Stimulated activated CD8-positive, alpha-beta memory T cell treated with anti-CD3 and anti-CD28 coated beads, Interleukin-15, amount 100 ng/mL, for 24 hours (primary cell): ENCODE measurements around the gene MYLK3.
"Not testable (repeated sequence)": the region's sequence is repeated elsewhere in the genome, so short reads cannot be mapped to it uniquely, and the experiment has no call there.

Experiments
- DNase-seq: peaks from one replicate; pipeline ENCODE4 v3.0.0-alpha.2; 2020; ENCODE audit warnings: low read depth

The MYLK3 gene

DNA sequence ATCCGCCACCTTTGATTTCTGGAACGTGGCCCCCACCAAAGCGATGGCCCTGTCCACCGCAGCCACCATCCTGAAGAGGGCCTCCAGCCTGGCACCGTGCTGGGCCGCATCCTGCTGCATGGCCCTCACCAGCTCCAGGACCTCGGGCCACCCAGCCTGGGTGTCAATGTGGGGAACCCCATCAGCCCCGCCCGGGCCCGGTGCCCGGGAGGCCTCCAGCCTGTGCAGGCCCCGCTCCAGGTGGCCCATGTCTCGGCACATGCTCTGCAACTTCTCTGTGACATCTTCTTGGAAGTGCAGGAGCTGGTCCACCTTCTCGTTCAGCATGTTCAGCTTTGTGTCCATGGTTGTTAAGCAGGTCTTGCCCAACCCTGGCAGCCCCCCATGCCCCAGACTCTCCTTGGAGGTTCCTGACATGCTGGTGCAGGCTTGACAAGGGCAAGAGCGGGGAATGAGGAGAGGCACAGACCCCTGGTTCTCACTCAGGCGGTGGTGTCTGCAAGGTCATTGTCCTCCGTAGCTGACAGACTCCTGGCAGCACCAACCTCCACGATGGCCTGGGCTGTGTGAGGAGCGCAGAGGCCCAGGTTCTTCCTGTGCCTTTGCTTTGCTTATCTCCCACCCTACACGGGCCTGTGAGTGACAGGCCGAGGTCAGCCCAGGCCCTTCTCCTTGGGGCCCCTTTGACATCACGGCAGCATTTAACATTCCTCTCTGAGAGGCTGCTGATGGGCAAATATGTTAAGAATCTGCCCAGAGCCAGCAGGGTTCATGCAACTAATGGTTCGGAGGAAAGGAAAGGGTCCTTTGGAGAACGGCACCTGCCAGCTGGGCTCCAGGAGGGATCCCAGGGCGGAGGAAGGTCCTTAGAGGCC is at the start of gene MYLK3:
Gene MYLK3 (minus strand): TSS at position 568 of the 875 bp plus-strand sequence. CDS start 151 bp downstream, at position 417.
- no peak for DNase-seq

DNA sequence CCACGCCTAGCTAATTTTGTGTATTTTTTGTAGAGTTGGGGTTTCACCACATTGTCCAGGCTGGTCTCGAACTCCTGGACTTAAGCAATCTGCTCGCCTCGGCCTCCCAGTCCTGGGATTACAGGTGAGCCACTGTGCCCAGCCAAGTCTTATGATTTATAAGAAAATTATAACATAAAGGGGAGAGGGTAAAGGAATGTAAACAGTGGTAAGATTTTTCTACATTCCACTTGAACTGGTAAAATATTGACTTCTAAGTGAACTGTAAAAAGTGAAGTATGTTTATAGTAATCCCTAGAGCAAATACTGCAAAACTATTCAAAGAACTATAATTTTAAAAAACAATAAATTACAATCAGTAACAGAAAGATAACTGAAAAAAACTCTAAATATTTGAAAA is 49.4 kb upstream of the MYLK3 start:
- no peak for DNase-seq

DNA sequence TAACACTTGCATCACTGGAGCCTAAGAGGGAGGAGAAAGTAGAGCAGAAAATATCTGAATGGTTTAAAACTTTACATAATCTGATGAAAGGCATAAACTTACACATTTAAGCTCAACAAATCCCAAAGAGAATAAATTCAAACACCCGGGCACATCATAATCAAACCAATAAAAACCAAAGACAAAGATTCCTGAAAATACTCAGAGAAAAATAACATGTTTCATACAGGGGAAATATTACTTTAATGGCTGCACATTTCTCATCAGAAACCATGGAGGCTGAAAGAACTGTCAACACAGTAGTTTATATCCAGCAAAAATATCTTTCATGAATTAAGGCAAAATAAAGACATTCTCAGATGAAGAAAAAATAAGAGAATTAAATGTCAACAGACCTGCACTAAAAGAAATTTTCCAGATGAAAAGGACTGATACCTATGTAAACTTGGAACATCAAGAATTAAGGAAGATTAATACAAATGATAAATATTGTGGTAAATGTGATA is 48.7 kb upstream of the MYLK3 start:
- no peak for DNase-seq

DNA sequence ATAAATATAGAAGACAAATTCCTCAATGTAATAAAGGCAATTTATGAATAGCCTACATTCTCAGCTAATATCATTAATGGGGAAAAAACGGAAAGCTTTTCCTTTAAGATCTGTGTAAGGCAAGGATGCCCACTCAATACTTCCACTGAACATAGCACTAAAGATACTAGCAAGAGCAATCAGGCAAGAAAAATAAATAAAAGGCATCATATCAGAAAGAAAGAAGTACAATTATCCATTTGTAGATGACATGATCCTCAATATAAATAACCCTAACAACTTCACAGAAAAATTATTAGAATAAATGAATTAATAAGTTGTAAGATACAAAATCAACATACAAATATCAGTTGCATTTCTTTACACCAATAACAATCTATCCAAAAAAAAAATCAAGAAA is 45.7 kb upstream of the MYLK3 start:
- no peak for DNase-seq

DNA sequence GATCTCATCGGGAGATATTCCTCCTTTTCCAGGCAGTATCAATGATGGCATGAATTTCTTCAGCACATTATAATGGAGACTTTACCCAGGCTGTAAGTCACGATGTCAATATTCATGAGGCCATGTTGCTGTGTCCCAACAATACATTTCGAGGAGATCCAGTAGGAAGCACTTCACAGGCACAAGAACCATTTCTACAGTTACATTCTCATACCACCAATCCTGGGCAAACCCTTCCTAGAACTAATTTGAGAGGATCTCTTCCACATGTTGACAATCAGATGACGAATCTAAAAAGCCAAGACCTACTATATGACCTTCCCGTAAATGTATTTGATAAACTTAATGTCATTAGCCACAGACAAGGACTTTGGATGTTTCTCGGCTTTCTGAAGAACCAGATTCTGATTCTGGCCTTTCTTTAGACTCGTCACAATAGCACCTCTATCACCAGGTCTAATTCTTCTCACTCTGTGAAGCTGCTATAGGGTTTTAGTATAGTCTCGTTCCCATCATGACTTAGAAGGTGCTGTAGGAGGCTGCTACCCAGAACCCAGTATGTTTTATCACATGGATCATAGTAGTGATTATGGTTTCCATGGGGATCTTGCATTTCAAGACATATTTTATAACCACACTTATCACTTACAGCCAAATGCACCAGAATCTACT is 42.6 kb upstream of the MYLK3 start:
- no peak for DNase-seq

DNA sequence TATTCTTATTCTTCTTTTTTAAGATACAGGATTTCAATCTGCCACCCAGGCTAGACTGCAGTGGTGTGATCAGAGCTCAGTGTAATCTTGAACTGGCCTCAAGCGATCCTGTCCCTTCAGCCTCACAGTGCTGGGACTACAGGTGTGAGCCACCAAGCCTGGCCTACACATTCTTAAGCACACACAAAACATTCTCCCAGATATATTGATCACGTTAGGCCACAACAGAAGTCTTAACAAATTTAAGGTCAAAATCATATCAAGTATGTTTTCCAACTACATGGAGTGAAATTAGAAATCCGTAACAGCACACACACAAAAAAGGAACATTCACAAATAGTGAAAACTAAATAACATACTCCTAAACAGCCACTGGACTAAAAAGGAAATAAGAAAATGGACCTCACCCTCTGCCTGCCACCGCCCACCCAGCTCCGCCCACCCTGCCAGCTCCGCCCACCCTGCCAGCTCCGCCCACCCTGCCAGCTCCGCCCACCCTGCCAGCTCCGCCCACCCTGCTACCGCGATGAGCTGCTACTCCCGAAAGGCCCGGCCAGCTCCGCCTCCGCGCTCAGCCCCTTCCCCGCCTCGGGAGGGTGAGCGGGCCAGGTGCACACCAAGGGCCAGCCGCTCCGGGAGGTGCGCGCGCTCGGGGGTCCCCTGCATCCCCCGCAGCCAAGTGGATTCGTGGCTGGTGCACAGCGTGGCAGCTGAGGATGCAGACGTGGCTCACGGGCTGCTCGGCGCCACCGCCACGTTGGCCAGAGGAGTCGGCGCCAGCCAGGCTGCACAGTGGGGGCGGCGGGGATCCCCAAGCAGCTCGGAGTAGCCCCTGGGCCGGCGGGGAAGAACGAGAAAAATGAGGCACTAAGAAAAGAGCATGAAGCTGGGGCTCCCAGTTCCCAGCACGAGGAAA is 41.6 kb upstream of the MYLK3 start:
- DNase-seq, result peak; percentile 63

DNA sequence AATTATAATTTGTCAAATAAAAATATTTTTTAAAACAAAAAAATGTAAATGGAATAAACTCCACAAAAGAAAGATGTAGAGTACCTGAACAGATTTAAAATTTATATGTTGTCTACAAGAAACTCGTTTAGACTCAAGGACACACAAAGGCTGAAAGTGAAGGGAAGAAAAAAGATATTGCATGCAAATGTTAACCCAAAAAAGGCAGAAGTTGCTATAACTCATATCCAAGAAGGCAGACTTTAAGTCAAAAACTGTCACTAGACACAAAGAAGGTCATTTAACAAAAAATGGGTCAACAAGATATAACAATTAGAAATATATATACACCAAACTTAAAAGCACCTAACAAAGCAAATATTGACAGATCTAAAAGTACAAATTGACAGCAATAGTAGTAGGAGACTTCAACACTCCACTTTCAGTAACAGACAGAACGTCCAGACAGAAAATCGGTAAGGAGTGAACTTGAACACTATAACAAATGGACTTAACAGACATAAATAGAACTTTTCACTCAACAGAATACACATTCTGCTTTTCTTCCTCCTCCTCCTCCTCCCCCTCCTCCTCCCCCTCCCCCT is 40.8 kb upstream of the MYLK3 start:
- DNase-seq, result no peak

DNA sequence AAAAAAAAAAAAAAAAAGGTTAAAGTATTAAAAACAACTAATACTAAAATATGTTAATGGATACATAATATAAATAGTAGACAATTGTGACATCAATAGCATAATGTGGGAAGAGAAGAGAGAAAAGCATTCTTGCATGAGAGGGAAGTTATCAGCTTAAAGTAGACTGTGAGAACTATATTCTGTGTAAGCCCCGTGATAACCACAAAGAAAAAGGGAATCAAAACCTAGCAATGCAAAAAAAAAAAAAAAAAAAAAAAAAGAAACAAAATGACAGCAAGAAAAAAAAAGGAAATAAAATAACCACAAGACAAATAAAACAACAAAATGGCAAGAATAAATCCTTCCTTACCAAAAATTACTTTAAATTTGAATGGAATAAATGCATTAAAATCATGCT is 39.8 kb upstream of the MYLK3 start:
- no peak for DNase-seq

DNA sequence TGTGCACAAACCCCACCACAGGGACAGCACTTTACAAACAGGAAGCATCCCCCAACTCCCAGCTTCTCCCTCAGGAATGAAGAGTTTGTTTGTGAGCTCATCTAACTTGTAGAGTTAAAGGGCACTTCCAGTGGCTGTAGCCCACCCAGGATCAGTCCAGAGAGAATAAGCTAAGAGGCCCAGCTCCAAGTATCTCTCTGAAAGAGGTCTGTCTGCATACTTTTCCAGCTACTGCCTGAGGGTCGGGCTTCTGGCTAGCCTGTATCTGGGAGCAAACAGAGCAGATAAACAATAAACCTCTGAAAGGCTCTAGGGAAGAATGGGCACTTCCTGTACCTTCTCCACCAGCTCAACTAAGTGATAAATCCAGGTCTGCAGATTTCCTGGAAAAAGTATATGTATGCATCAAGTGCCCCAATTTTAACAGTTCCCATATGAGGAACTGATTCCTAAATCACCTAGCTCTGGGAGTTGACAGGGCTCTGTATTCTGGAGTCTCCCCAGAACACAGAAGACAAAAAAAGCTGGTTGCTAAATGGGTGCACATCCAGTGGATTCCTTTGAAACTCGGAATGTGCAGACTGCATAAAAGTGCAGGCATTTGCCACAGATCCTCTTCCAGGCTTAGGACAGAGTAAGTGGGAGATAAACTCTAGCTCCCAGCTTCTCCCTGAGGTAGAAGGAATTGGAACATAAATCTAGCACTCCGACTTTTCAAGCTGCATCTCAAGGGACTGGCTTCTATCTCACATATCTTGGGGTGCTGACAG is 37.1 kb upstream of the MYLK3 start:
- DNase-seq, result no peak

DNA sequence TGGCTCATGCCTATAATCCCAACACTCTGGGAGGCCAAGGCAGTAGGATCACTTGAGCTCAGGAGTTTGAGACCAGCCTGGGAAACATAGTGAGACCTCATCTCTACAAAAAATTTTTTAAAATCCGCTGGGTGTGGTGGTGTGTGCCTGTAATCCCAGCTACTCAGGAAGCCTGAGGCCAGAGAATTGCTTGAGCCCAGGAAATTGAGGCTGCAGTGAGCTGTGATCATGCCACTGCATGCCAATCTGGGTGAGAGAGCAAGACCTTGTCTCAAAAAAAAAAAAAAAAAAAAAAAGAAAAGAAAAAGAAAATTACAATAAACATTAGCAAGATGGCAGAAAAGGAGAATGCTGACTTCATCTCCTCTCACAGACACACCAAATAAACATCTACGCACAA is 36.4 kb upstream of the MYLK3 start:
- not testable (repeated sequence) for DNase-seq

DNA sequence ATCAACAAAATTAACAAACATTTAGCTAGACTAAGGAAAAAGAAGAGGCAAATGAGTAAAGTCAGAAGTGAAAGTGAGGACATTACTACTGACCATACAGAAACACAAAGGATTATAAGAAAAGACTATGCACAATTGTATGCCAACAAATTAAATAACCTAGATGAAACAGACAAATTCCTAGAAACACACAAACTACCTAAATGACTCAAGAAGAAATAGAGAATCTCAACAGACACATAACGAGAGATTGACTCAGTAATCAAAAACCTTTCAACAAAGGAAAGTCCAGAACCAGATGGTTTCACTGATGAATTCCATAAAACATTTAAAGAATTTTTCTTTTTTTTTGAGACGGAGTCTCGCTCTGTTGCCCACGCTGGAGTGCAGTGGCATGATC is 35.7 kb upstream of the MYLK3 start:
- DNase-seq, result no peak

DNA sequence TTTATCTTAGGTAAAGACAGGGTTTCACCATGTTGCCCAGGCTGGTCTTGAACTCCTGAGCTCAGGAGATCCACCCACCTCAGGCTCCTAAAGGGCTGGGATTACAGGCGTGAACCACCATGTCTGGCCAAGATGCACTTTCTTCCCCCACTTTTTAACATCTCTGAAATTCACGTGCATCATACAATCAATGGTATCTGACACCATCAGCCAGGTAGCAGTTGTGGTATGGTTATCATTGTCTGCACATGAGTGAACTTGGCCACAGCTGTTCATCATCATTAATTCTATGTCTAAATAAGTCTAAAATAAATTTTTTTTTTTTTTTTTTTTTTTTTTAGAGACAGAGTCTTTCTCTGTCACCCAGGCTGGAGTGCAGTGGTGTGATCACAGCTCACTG is 34.2 kb upstream of the MYLK3 start:
- no peak for DNase-seq

DNA sequence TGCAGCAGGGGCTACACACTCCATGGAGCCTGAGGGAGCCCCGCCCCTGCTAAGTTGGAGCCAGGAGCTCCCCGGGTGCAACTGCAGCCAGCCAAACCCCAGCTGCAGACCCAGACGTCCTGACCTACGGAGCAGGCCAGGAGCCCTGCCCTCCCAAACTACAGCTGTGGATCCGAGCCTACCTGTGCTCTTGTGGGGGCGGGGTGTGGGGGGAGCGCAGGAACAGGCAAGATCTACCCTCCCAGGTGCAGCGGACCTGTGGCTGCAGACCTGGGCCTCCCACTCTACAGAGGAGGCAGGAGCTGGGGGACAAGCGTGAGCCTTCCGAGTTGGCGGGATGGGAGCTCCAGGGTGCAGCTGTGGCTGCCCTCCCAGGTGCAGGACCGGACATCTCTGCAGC is 29.7 kb upstream of the MYLK3 start:
- no peak for DNase-seq

DNA sequence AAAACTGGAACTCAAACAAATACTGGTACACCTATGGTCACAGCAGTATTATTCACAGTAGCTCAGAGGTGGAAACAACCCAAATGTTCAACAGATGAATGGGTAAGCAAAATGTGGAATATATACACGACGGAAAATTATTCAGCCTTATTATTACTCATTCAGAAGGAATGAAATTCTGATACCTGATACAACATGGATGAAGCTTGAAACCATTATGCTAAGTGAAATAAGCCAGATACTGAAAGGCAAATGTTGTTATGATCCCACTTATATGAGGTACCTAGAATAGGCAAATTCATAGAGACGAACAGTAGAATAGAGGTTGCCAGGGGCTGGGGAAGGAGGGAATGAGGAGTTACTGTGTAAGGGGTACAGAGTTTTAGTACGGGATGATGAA is 27.1 kb upstream of the MYLK3 start:
- DNase-seq, result no peak

DNA sequence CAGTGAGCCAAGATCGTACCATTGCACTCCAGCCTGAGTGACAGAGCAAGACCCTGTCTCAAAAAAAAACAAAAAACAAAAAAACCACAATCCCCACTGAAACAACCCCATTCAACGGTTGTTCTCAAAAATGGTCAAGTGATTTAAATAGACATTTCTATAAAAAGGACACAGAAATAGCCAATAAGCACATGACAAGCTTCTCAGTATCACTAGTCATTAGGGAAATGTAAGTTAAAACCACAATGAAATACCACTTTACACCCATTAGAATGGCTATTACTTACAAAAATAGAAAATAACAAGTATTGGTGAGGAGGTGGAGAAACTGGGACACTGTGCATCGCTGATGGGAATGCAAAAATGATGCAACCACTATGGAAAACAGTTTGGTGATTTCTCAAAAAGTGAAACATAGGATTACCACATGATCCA is 26.6 kb upstream of the MYLK3 start:
- DNase-seq, result no peak

DNA sequence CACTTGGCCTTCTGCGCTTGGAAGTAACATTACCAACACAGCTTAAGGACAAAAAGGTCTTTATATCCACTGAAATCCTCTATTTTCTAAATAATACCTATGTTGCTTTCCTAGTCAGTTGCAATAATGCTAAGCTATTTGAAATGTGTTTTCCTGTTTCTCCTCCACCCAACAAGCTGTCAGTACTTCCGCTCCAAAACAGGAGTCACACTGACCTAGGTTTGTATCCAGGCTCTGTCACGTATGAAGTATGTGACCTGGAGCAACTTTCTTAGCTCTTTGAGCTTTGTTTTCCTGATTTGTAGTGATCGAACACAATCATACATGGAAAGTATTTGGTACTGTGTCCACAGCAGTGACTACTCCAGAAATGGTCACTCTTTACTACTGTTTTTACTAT is 24.3 kb upstream of the MYLK3 start:
- no peak for DNase-seq

DNA sequence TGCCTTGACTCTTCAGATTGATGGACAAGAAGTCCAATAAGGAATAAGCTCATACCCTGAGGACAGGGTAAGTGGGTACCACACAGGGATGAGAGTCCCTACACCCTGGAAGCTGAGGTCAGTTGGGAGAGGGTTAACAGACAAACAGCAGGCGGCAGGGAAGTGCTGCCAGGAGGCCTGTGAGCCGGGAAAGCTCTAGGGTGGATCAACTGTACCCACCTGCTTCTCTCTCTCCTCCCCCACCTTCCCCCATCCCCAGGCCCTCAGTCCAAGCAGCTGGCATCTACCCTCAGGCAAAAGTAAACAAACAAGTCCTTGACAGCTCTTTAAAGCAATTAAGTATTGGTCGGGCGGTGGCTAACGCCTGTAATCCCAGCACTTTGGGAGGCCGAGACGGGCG is 20.7 kb upstream of the MYLK3 start:
- no peak for DNase-seq

DNA sequence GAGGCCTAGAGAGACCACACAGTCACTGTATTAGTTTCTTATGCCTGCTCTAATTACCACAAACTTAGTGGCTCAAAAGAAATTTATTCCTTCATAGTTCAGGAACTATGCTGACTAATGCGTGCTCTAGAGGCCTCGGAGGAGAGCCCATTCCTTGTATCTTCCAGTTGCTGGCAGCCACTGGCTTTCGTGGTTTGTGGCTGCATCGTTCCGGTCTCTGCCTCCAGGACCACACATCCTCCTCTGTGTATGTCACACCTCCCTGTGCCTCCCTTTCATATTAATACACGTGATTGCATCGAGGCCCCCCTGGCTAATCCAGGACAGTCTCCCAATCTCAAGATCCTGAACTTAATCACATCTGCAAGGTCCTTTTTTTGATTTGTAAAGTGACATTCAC is 16.9 kb upstream of the MYLK3 start:
- no peak for DNase-seq

DNA sequence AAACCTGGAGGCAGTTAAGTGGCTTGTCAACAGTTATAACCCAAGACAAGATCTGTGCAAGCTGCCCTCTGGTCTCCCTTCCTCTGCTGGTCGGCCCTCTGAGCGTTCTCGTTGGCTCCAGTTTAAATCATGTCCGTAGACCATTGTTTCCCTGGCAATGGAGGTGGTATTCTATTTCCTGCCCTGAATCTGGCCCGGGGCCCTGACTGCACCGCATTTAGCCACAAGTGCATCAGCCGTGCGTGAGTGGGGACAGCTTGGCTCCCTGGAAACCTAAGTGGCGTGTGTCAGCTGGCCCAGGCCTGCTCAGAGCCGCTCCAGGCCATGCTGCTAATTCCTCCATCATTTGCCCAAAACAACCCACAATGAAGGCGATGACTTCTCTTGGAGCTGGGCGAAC is 15.0 kb upstream of the MYLK3 start:
- DNase-seq, result no peak

DNA sequence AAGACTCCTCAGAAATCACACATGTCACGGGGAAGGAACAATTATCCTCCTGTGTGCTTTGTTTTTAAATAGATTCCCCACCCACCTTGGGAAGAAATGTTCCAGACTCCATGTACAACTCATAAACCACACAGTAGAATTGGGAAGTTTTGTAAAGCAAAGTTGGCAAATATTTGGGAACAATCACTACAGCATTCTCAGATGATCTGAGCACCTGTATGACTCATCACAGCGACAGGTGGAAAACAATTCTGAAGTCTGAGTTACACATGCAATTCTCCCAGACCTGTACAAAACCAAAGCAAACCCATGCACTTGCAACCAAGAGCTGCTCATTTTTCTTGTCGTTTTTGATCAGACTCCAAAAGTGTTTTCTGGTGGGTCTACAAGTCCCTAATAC is 14.4 kb upstream of the MYLK3 start:
- DNase-seq, result no peak

DNA sequence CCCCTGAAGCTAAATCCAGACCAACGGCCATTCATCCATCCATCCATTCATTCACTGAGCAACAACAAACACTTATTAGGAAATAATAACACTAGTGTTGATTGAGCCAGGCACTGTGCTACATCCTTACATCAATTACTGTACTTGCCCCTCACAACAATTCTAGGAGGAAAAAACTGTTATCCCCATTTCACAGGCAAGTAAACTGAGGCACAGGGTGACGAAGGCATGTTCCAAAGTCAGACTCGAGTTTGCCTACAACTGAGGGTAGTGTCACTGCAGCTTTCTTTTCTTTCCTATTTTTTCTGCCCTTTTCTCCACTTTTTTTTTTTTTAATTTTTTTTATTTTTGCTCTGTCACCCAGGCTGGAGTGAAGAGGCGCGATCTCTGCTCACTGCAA is 11.2 kb upstream of the MYLK3 start:
- DNase-seq, result no peak
